Measurements from ENCODE around the gene FFAR3.
"Not testable (repeated sequence)": the region's sequence is repeated elsewhere in the genome, so short reads cannot be mapped to it uniquely, and the experiment has no call there.

The FFAR3 gene

GRCh38 chr19:35351411-35352176 is 6.7 kb upstream of the FFAR3 start:
- no peak for DNase-seq

GRCh38 chr19:35352177-35352447 is 6.1 kb upstream of the FFAR3 start:
- no peak for DNase-seq

- DNase-seq, result peak; percentile 47 to 80 (median 74)
Measured at GRCh38 chr19:35352448-35353304, 5.6 kb upstream of the FFAR3 start.

- no peak for DNase-seq
Measured at GRCh38 chr19:35353635-35354034, 4.6 kb upstream of the FFAR3 start.

- DNase-seq, result no peak
Measured at GRCh38 chr19:35354898-35355297, 3.4 kb upstream of the FFAR3 start.

GRCh38 chr19:35355791-35356460 is 2.3 kb upstream of the FFAR3 start:
- DNase-seq, result no peak

GRCh38 chr19:35358834-35359233 is 574 bp downstream of the FFAR3 start:
- DNase-seq, result not testable (repeated sequence)

GRCh38 chr19:35359395-35359794 is 1.1 kb downstream of the FFAR3 start:
- DNase-seq, result not testable (repeated sequence)

- not testable (repeated sequence) for DNase-seq
Measured at GRCh38 chr19:35360081-35360480, 1.8 kb downstream of the FFAR3 start.

GRCh38 chr19:35360880-35361420 is 2.7 kb downstream of the FFAR3 start:
- no peak for DNase-seq

- no peak for DNase-seq
Measured at GRCh38 chr19:35362261-35363000, 4.2 kb downstream of the FFAR3 start.

- DNase-seq, result no peak
Measured at GRCh38 chr19:35363001-35363590, 4.8 kb downstream of the FFAR3 start.

- DNase-seq, result no peak
Measured at GRCh38 chr19:35363711-35364425, 5.6 kb downstream of the FFAR3 start.

GRCh38 chr19:35365303-35365702 is 7.0 kb downstream of the FFAR3 start:
- DNase-seq, result no peak

GRCh38 chr19:35368378-35368777 is 10.1 kb downstream of the FFAR3 start:
- no peak for DNase-seq

- DNase-seq, result no peak
Measured at GRCh38 chr19:35369522-35369921, 11.3 kb downstream of the FFAR3 start.

GRCh38 chr19:35370722-35371121 is 12.5 kb downstream of the FFAR3 start, which contains the start of gene GPR42:
TSS of gene GPR42 (plus strand) at chr19:35371068. CDS start at chr19:35371360, 292 bp downstream.
- no peak for DNase-seq

- DNase-seq, result no peak
Measured at GRCh38 chr19:35373492-35373891, 15.2 kb downstream of the FFAR3 start.

- not testable (repeated sequence) for DNase-seq
Measured at GRCh38 chr19:35374031-35374430, 15.8 kb downstream of the FFAR3 start.

GRCh38 chr19:35375505-35376307 is 17.4 kb downstream of the FFAR3 start:
- DNase-seq, result peak in 1 of 3 experiments; percentile 11

GRCh38 chr19:35377656-35378055 is 19.4 kb downstream of the FFAR3 start:
- DNase-seq, result no peak

All from NCI-H1417 (cell line).